HEK293 (cell line): Measurements from ENCODE around the gene UBE2J2.

Experiments used
- SETDB1 ChIP-seq: IDR thresholded peaks from one replicate; pipeline ENCODE4 v1.6.1; 2017; ENCODE audit warnings: mild to moderate bottlenecking, low read length, moderate library complexity, mixed read lengths; ENCODE audit not compliant: insufficient read length
- TSHZ1 ChIP-seq: fragments of 450-650 bp; formaldehyde crosslinking; IDR thresholded peaks from 2 replicates; pipeline ENCODE4 v1.5.1; 2016; ENCODE audit warnings: missing biosample characterization, missing genetic modification characterization, borderline replicate concordance
- ZNF114 ChIP-seq: fragments of 450-650 bp; formaldehyde crosslinking; IDR thresholded peaks from 2 replicates; pipeline ENCODE4 v1.5.0; 2017; ENCODE audit warnings: missing biosample characterization, missing genetic modification characterization
- ZNF426 ChIP-seq: fragments of 450-650 bp; formaldehyde crosslinking; IDR thresholded peaks from 2 replicates; pipeline ENCODE4 v1.5.1; 2017; ENCODE audit warnings: missing biosample characterization, missing genetic modification characterization, mild to moderate bottlenecking, inconsistent platforms, moderate library complexity
- ZNF791 ChIP-seq: fragments of 450-650 bp; formaldehyde crosslinking; IDR thresholded peaks from 2 replicates; pipeline ENCODE4 v1.5.1; 2016; ENCODE audit warnings: missing biosample characterization, missing genetic modification characterization

GRCh38 chr1:1311107-1312104, 37.8 kb upstream of the UBE2J2 start:
- no peak for TF ChIP-seq ZNF426 (tag by site-specific recombination)
- no peak for TF ChIP-seq ZNF114
- no peak for TF ChIP-seq ZNF791 (tag by site-specific recombination)
- no peak for TF ChIP-seq TSHZ1
- TF ChIP-seq SETDB1, result no peak
